Body of pancreas (tissue), 4 donors: ENCODE measurements around the gene TMEM169.

ENCODE experiments used
- POLR2A ChIP-seq, 3 donors: fragments of 450-650 bp; IDR thresholded peaks; one replicate each; pipeline ENCODE4 v1.6.1; 2016; ENCODE audit warnings: antibody characterized with exemption in 3 of 3, mild to moderate bottlenecking in 2 of 3
- TF ChIP-seq, protein P1 (sequence below), 7 experiments: fragments of 450-650 bp in 4 of 7; fragments of 200-600 bp in 3 of 7; sonication (generic) in 3 of 7; IDR thresholded peaks; one replicate each; pipeline ENCODE4 v1.5.1; 2016 to 2019; ENCODE audit warnings: antibody characterized with exemption in 7 of 7

DNA sequence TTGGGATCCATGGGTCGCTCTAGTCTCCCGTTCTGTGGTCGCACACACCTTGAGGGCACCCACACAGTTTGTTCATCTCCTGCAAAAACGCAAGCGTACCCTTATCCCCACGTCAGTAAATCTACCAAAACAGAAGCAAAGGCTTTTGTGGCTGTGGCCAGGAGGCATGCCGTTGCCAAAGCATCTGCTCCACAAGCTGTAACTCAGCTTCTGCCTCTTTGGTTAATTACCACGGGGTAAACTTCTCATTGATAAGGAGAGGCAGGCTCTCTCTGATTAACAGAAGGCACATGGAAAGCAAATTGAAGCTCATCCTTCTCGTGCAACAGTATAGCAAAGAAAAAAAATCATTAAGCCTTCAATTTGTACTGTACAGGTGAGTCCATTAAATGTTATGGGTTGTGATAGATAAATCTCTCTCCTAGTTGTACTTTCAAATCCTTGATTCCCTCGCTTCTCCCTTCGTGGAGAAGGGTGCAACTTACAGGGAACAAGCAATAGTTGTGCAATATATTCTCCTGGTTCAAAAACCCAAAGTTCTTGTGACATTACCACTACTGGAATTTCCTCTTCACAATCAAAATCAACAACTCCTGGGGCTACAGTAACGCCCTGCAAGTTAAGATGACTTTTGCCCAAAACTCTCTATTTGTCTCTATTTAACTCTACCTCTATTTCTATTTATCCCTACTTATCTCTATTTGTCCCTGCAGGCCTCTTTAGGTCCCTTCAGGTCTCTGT is 10.4 kb upstream of the TMEM169 start:
- TF ChIP-seq, protein P1, sequence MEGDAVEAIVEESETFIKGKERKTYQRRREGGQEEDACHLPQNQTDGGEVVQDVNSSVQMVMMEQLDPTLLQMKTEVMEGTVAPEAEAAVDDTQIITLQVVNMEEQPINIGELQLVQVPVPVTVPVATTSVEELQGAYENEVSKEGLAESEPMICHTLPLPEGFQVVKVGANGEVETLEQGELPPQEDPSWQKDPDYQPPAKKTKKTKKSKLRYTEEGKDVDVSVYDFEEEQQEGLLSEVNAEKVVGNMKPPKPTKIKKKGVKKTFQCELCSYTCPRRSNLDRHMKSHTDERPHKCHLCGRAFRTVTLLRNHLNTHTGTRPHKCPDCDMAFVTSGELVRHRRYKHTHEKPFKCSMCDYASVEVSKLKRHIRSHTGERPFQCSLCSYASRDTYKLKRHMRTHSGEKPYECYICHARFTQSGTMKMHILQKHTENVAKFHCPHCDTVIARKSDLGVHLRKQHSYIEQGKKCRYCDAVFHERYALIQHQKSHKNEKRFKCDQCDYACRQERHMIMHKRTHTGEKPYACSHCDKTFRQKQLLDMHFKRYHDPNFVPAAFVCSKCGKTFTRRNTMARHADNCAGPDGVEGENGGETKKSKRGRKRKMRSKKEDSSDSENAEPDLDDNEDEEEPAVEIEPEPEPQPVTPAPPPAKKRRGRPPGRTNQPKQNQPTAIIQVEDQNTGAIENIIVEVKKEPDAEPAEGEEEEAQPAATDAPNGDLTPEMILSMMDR (IDR thresholded peaks at IDR 0.05): no peak
- no peak for TF ChIP-seq POLR2A (IDR thresholded peaks at IDR 0.05)
